ENCODE measurements around the gene COBL.

The COBL gene

GRCh38 chr7:51071427-51071826 is 245.2 kb downstream of the COBL start:
- DNase-seq, result no peak

- DNase-seq, result no peak
Observed at GRCh38 chr7:51070151-51070550, 246.5 kb downstream of the COBL start.

GRCh38 chr7:51069411-51070083 is 247.1 kb downstream of the COBL start:
- DNase-seq, result no peak

- no peak for DNase-seq
Observed at GRCh38 chr7:51068401-51068800, 248.2 kb downstream of the COBL start.

GRCh38 chr7:51067757-51068156 is 248.9 kb downstream of the COBL start:
- DNase-seq, result no peak

- no peak for DNase-seq
Observed at GRCh38 chr7:51067258-51067657, 249.4 kb downstream of the COBL start.

- no peak for DNase-seq
Observed at GRCh38 chr7:51066405-51066882, 250.2 kb downstream of the COBL start.

GRCh38 chr7:51065766-51066165 is 250.8 kb downstream of the COBL start:
- no peak for DNase-seq

- DNase-seq, result no peak
Observed at GRCh38 chr7:51064688-51065087, 251.9 kb downstream of the COBL start.

GRCh38 chr7:51062222-51062987 is 254.2 kb downstream of the COBL start:
- no peak for DNase-seq

- no peak for DNase-seq
Observed at GRCh38 chr7:51060536-51060935, 256.1 kb downstream of the COBL start.

- DNase-seq, result no peak
Observed at GRCh38 chr7:51059504-51060142, 257.0 kb downstream of the COBL start.

GRCh38 chr7:51058764-51059163 is 257.8 kb downstream of the COBL start:
- no peak for DNase-seq

- DNase-seq, result no peak
Observed at GRCh38 chr7:51055039-51055840, 261.4 kb downstream of the COBL start.

- DNase-seq, result no peak
Observed at GRCh38 chr7:51054231-51054630, 262.4 kb downstream of the COBL start.

GRCh38 chr7:51053160-51053925 is 263.3 kb downstream of the COBL start:
- DNase-seq, result no peak

- no peak for DNase-seq
Observed at GRCh38 chr7:51046482-51046881, 270.1 kb downstream of the COBL start.

- DNase-seq, result no peak
Observed at GRCh38 chr7:51046103-51046466, 270.5 kb downstream of the COBL start.

- DNase-seq, result no peak
Observed at GRCh38 chr7:51045319-51046102, 271.1 kb downstream of the COBL start.

- no peak for DNase-seq
Observed at GRCh38 chr7:51043461-51043860, 273.1 kb downstream of the COBL start.

GRCh38 chr7:51040787-51041186 is 275.8 kb downstream of the COBL start:
- DNase-seq, result no peak
